HG03135 (cell line): Measurements from ENCODE around the gene LMTK3.

Experiments
- ATAC-seq: cut with Tn5 transposase; IDR thresholded peaks from one replicate; pipeline ENCODE4 v1.9.1; 2021; ENCODE audit warnings: mild to moderate bottlenecking, moderate library complexity; ENCODE audit not compliant: unreplicated experiment

The LMTK3 gene

GRCh38 chr19:48511800-48512503 lies at the start of gene LMTK3:
Gene LMTK3 (minus strand): TSS chr19:48511835. CDS start chr19:48511576, 259 bp downstream.
- ATAC-seq: no peak

GRCh38 chr19:48561412-48561811 lies 49.8 kb upstream of the LMTK3 start:
- ATAC-seq: no peak

- no peak for ATAC-seq
Observed at GRCh38 chr19:48560095-48560530, 48.5 kb upstream of the LMTK3 start.

- ATAC-seq: no peak
Observed at GRCh38 chr19:48558018-48558684, 46.5 kb upstream of the LMTK3 start.

- no peak for ATAC-seq
Observed at GRCh38 chr19:48556825-48557224, 45.2 kb upstream of the LMTK3 start.

GRCh38 chr19:48556163-48556562 lies 44.5 kb upstream of the LMTK3 start:
- no peak for ATAC-seq

- no peak for ATAC-seq
Observed at GRCh38 chr19:48554385-48555091, 42.9 kb upstream of the LMTK3 start.

- ATAC-seq: no peak
Observed at GRCh38 chr19:48553676-48554384, 42.2 kb upstream of the LMTK3 start.

- no peak for ATAC-seq
Observed at GRCh38 chr19:48552406-48553322, 41.0 kb upstream of the LMTK3 start.

- ATAC-seq: no peak
Observed at GRCh38 chr19:48551437-48552302, 40.0 kb upstream of the LMTK3 start, which contains the start of gene SULT2B1. Gene SULT2B1 (plus strand): TSS chr19:48552172. CDS start chr19:48552253, 81 bp downstream.

GRCh38 chr19:48549380-48549779 lies 37.7 kb upstream of the LMTK3 start:
- no peak for ATAC-seq

- ATAC-seq: no peak
Observed at GRCh38 chr19:48548253-48548911, 36.7 kb upstream of the LMTK3 start.

- no peak for ATAC-seq
Observed at GRCh38 chr19:48547722-48548121, 36.1 kb upstream of the LMTK3 start.

GRCh38 chr19:48544856-48545750 lies 33.5 kb upstream of the LMTK3 start:
- no peak for ATAC-seq

- ATAC-seq: no peak
Observed at GRCh38 chr19:48543121-48543710, 31.6 kb upstream of the LMTK3 start.

- ATAC-seq: no peak
Observed at GRCh38 chr19:48541813-48542212, 30.2 kb upstream of the LMTK3 start.

- ATAC-seq: no peak
Observed at GRCh38 chr19:48540110-48540509, 28.5 kb upstream of the LMTK3 start.
